Measurements from ENCODE around the gene UGT1A7.

UGT1A7 gene

GRCh38 chr2:233810385-233810784 is 128.7 kb downstream of the UGT1A7 start:
- no peak for DNase-seq (ENCODE audit: low spot score)
- TF ChIP-seq, protein P1, sequence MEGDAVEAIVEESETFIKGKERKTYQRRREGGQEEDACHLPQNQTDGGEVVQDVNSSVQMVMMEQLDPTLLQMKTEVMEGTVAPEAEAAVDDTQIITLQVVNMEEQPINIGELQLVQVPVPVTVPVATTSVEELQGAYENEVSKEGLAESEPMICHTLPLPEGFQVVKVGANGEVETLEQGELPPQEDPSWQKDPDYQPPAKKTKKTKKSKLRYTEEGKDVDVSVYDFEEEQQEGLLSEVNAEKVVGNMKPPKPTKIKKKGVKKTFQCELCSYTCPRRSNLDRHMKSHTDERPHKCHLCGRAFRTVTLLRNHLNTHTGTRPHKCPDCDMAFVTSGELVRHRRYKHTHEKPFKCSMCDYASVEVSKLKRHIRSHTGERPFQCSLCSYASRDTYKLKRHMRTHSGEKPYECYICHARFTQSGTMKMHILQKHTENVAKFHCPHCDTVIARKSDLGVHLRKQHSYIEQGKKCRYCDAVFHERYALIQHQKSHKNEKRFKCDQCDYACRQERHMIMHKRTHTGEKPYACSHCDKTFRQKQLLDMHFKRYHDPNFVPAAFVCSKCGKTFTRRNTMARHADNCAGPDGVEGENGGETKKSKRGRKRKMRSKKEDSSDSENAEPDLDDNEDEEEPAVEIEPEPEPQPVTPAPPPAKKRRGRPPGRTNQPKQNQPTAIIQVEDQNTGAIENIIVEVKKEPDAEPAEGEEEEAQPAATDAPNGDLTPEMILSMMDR (IDR thresholded peaks at IDR 0.05; ENCODE audit: extremely low read depth, missing control alignments), result no peak

GRCh38 chr2:233811087-233811486 is 129.4 kb downstream of the UGT1A7 start:
- no peak for DNase-seq (ENCODE audit: low spot score)
- TF ChIP-seq, protein P1 (IDR thresholded peaks at IDR 0.05; ENCODE audit: extremely low read depth, missing control alignments), result no peak

- TF ChIP-seq, protein P1 (IDR thresholded peaks at IDR 0.05; ENCODE audit: extremely low read depth, missing control alignments), result no peak
- DNase-seq (ENCODE audit: low spot score), result no peak
Measured at GRCh38 chr2:233811732-233812131, 130.0 kb downstream of the UGT1A7 start.

DNA sequence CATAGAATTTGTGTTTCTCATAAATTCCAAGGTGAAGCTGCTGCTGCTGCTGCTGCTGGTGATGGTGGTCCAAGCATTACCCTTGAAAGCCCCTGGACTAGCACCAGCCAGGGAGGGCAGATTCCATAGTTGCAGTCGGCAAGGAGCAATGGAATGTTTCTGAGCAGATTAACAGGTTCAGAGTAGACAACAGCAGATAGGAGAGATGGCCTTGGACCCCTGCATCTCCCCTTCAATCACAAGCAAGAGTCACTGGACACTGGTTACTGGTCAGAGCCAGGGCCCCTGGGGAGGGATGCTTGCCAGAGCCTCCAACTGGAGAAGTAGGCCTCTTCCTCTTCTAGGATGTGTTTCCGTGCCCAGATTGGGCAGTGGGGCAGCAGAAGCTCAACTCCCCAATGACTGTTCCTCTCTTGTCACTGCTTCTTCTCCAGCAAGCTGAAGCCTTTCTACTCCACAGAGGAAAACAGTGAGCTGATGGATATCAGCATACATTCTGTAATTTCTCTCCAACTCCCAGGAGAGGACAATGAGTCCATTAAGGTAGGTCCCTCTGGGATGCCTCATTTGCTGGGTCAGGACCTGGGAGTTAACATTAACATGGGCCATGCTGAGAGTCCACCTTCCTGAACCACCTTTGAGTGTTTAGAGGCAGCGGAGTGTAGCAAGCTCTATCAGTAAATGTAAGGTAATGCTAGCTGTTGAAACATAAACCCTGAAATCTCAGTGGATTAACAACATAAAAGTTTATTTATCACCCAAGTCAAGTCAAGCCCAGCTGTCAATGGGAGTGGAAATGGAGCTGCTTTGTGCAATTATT is 131.7 kb downstream of the UGT1A7 start:
- no peak for DNase-seq (ENCODE audit: low spot score)
- TF ChIP-seq, protein P1 (IDR thresholded peaks at IDR 0.05; ENCODE audit: extremely low read depth, missing control alignments), result no peak

- TF ChIP-seq, protein P1 (IDR thresholded peaks at IDR 0.05; ENCODE audit: extremely low read depth, missing control alignments), result no peak
- no peak for DNase-seq (ENCODE audit: low spot score)
Measured at GRCh38 chr2:233814056-233814835, 132.5 kb downstream of the UGT1A7 start.

DNA sequence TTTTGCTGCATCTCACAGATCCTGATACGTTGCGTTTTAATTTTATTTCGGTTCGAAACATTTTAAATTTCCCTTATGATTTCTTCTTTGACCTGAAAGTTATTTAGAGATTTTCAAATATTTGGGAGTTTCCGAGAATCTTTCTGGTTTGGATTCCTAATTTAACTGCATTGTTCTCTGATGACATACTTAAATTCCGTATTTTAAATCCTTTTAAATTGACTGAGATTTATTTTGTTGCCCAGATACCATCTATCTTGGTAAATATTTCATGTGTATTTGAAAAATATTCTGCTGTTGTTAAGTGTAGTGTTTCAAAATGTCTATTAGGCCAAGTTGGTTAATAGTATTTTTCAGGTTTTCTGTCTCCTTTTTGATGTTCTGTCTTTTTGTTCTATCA is 134.2 kb downstream of the UGT1A7 start:
- no peak for DNase-seq (ENCODE audit: low spot score)
- TF ChIP-seq, protein P1 (IDR thresholded peaks at IDR 0.05; ENCODE audit: extremely low read depth, missing control alignments), result no peak

DNA sequence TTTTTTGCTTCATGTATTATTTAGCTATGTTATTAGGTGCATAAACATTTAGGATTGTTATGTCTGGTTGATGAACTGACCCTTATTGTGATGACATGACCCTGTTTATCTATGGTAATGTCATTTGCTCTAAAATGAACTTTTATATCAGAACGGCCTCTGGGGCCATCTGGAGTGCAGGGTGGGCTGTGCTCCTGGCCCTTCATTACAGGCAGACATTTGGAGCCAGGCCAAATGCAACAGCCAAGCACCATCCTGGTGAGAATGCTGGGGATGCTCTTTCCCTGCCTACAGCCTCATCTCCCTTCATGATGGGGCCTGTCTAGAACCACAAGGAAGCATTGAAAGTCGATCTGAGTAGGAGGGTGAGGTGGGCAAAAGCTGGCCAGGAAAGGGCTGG is 134.6 kb downstream of the UGT1A7 start:
- DNase-seq (ENCODE audit: low spot score), result no peak

More for the DNA sequence above, 134.6 kb downstream of the UGT1A7 start:
- TF ChIP-seq, protein P1 (IDR thresholded peaks at IDR 0.05; ENCODE audit: extremely low read depth, missing control alignments), result no peak
